Parathyroid adenoma (tissue), 2 donors: ENCODE measurements around the gene KLF1.
A peak's percentile ranks its signal among the peaks of the same experiment; 100 is the strongest.

Experiments
- H2AFZ ChIP-seq: fragments of 300-600 bp; sonication (generic); one replicate; pipeline ENCODE4 v1.7.0; 2017; ENCODE audit warnings: antibody characterized with exemption, mild to moderate bottlenecking
- H3K27ac ChIP-seq: fragments of 300-600 bp; sonication (generic); one replicate; pipeline ENCODE4 v1.7.0; 2017
- H3K27me3 ChIP-seq: fragments of 300-600 bp; sonication (generic); one replicate; pipeline ENCODE4 v1.7.0; 2017; ENCODE audit warnings: low read length; ENCODE audit not compliant: control insufficient read depth, insufficient read depth
- H3K36me3 ChIP-seq: fragments of 300-600 bp; sonication (generic); one replicate; pipeline ENCODE4 v1.7.0; 2017; ENCODE audit warnings: low read length; ENCODE audit not compliant: control insufficient read depth, insufficient read depth
- H3K4me1 ChIP-seq: fragments of 300-600 bp; sonication (generic); one replicate; pipeline ENCODE4 v1.7.0; 2017; ENCODE audit warnings: control low read depth
- H3K4me2 ChIP-seq: fragments of 300-600 bp; sonication (generic); one replicate; pipeline ENCODE4 v1.7.0; 2017; ENCODE audit warnings: low read length
- H3K4me3 ChIP-seq: fragments of 300-600 bp; sonication (generic); one replicate; pipeline ENCODE4 v1.7.0; 2017; ENCODE audit warnings: low read depth, low read length
- H3K79me2 ChIP-seq: fragments of 300-600 bp; sonication (generic); one replicate; pipeline ENCODE4 v1.7.0; 2017; ENCODE audit warnings: control low read depth
- H3K9ac ChIP-seq: fragments of 300-600 bp; sonication (generic); one replicate; pipeline ENCODE4 v1.7.0; 2017; ENCODE audit warnings: mild to moderate bottlenecking
- H3K9me3 ChIP-seq: fragments of 300-600 bp; sonication (generic); one replicate; pipeline ENCODE4 v1.7.0; 2017; ENCODE audit warnings: low read length; ENCODE audit not compliant: control insufficient read depth
- TF ChIP-seq, protein P1 (sequence below): fragments of 300-600 bp; sonication (generic); IDR thresholded peaks from one replicate; pipeline ENCODE4 v1.7.0; 2017; ENCODE audit warnings: antibody characterized with exemption, mild to moderate bottlenecking
- donor health status: primary hyperparathyroidism.

KLF1 gene

DNA sequence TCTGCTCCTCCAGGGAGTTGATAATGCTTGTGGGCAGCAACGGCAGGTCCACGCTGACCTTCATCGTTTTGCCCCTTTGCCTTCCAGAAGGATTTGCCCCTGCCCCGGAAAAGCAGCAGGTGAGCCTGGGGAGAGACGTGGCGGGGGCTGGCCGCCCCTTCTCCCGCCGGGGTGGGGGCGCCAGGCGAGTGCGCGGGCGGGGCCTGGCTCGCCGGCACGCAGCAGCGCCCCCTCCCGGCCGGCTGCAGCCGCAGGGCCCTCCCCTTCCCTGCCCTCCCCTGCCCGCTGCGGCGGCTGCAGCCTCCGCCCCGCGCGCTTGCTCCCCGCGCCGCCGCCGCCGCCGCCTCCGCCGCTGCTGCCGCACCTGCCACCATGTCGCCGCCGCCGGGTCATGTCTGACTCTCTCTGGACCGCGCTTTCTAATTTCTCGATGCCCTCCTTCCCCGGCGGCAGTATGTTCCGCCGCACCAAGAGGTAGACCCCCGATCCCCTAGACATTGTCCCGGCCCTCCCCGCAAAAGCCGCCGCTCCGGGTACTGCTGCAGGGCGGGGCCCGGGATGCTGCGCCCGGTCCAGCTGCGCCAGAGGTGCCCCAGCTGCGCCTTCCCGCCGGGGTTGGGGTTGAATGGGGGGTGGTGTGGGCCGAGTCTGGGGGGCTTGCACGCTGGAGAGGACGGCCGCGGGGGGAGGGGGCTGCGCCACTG is 48.7 kb downstream of the KLF1 start, which contains the start of gene MAST1:
Gene MAST1, plus strand, starts transcription at position 334 of the 704 bp plus-strand sequence. Its CDS starts 58 bp downstream, at position 392.
- Histone ChIP-seq H3K27ac (no peak within 1 kb of the TSS), H3K4me3 (peak within 1 kb of the TSS; percentile 42), H3K9ac (no peak within 1 kb of the TSS), H3K4me2 (peak within 1 kb of the TSS; percentile 71), H3K9me3 (no peaks in the 10 kb centered on the region), H3K36me3 (no peaks in the 10 kb centered on the region), H2AFZ (peak within 1 kb of the TSS; percentile 86), H3K4me1 (peaks cover 10% of the 10 kb centered on the region), H3K27me3 (no peaks in the 10 kb centered on the region), H3K79me2 (peaks cover 9% of the 10 kb centered on the region)
- TF ChIP-seq, protein P1, sequence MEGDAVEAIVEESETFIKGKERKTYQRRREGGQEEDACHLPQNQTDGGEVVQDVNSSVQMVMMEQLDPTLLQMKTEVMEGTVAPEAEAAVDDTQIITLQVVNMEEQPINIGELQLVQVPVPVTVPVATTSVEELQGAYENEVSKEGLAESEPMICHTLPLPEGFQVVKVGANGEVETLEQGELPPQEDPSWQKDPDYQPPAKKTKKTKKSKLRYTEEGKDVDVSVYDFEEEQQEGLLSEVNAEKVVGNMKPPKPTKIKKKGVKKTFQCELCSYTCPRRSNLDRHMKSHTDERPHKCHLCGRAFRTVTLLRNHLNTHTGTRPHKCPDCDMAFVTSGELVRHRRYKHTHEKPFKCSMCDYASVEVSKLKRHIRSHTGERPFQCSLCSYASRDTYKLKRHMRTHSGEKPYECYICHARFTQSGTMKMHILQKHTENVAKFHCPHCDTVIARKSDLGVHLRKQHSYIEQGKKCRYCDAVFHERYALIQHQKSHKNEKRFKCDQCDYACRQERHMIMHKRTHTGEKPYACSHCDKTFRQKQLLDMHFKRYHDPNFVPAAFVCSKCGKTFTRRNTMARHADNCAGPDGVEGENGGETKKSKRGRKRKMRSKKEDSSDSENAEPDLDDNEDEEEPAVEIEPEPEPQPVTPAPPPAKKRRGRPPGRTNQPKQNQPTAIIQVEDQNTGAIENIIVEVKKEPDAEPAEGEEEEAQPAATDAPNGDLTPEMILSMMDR = no peak

DNA sequence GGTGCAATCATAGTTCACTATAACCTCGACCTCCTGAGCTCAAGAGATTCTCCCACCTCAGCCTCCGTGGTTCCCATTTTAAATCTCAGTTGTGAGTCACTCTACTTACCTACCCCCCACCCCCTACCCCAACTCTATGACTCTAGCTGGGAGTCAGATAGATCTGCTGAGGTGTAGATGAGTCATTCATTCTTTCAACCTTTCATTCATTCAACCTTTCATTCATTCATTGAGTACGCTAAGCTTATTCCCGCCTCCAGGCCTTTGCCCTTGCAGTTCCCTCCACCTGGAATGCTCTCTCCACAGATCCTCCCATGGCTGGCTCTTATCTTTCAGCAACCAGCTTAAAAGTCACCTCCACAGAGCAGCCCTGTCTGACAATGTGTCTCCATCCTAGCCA is 49.8 kb downstream of the KLF1 start:
- Histone ChIP-seq H3K4me3 (no peak overlapping the region), H3K4me1 (peaks cover 17% of the 10 kb centered on the region), H2AFZ (no peak overlapping the region), H3K79me2 (peaks cover 9% of the 10 kb centered on the region), H3K9ac (no peak overlapping the region), H3K27ac (no peak overlapping the region), H3K4me2 (no peak overlapping the region), H3K36me3 (no peaks in the 10 kb centered on the region), H3K27me3 (no peaks in the 10 kb centered on the region), H3K9me3 (no peaks in the 10 kb centered on the region)
- TF ChIP-seq, protein P1 = no peak

DNA sequence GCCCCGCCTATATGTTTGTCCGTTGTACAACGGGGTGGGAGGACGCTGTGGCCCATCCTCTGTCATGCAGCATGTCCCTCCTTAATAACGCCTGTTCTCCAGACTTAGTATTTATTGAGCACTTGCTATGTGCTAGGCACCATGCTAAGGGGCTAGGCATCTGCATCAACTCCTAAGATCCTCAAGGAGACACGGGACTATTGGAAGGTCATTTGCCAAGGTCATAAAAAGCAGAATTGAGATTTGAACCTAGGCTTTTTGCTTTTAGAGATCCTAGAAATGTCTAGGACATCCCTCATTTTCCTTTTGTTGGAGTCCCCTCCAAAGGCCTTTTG is 50.5 kb downstream of the KLF1 start:
- Histone ChIP-seq H3K79me2 (peaks cover 6% of the 10 kb centered on the region), H3K36me3 (no peaks in the 10 kb centered on the region), H3K4me1 (peaks cover 16% of the 10 kb centered on the region), H3K4me3 (no peak overlapping the region), H3K27me3 (no peaks in the 10 kb centered on the region), H2AFZ (no peak overlapping the region), H3K9ac (no peak overlapping the region), H3K27ac (no peak overlapping the region), H3K9me3 (no peaks in the 10 kb centered on the region), H3K4me2 (no peak overlapping the region)
- TF ChIP-seq, protein P1 = no peak

DNA sequence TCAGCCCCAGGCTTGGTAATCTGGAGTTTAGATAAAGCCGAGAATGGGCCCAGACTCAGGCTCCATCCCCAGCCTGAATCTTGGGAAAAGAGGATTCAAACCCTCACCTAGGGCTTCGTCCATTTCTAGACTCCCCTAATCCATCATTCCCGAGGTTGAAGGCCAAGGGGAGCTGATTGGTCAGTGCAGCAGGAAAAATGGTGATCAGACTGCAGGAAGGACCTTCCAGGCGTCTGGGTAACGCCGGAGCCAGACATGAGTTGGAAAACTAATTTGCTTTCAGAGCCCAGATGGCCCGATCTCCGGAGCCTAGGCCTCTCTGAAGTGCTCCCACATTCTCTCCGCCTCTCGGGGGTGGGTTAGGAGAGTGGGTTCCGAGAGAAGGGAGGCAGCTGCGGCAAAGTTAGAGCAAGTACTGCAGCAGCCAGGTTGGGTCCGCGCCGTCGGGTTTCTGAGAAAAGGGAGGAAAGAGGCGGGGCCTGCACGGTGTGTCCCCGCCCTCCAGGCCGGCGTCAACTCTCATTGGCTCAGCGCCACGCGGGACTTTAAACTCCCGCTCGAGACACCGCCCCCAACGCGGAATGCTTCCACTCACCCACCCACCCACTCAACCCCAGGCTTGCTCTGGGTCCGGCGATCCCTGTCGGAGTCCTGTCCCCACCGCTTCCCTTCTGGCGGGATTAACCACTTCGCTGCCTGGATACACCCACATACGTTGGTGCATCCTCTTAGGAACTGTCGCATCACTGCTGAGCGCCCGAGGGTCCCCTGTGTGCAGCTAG is 51.8 kb downstream of the KLF1 start:
- H3K36me3 ChIP-seq = no peaks in the 10 kb centered on the region
- no peak overlapping the region for H3K4me3 ChIP-seq
- no peaks in the 10 kb centered on the region for H3K9me3 ChIP-seq
- H2AFZ ChIP-seq = peak overlapping the region; percentile 35
- H3K9ac ChIP-seq = no peak overlapping the region
- TF ChIP-seq, protein P1 = no peak
- peaks cover 9% of the 10 kb centered on the region for H3K4me1 ChIP-seq
- H3K4me2 ChIP-seq = no peak overlapping the region
- H3K79me2 ChIP-seq = no peaks in the 10 kb centered on the region
- H3K27ac ChIP-seq = peak overlapping the region; percentile 13
- no peaks in the 10 kb centered on the region for H3K27me3 ChIP-seq
